Hepatocyte (in vitro differentiated cells): ENCODE results near the gene KRTAP10-9.

Experiments used
- CTCF ChIP-seq: fragments of 200-600 bp; sonication (generic); IDR thresholded peaks from 2 replicates; pipeline ENCODE4 v1.5.1; 2016; ENCODE audit warnings: antibody characterized with exemption, mild to moderate bottlenecking; ENCODE audit not compliant: poor library complexity
- EZH2 ChIP-seq: fragments of 200-600 bp; sonication (generic); IDR thresholded peaks from 2 replicates; pipeline ENCODE4 v1.6.1; 2016; ENCODE audit warnings: antibody characterized with exemption, mild to moderate bottlenecking, borderline replicate concordance
- EZH2phosphoT487 ChIP-seq: fragments of 200-600 bp; sonication (generic); IDR thresholded peaks from one replicate; pipeline ENCODE4 v1.6.1; 2018; ENCODE audit warnings: antibody characterized with exemption, mild to moderate bottlenecking, low read depth, moderate library complexity; ENCODE audit not compliant: unreplicated experiment, severe bottlenecking

GRCh38 chr21:44632067-44632466 lies 5.2 kb downstream of the KRTAP10-9 start:
- TF ChIP-seq EZH2phosphoT487, result no peak
- TF ChIP-seq CTCF, result no peak
- TF ChIP-seq EZH2, result no peak
